Parathyroid adenoma (tissue), 2 donors: ENCODE results near the gene EPHB2.

Source experiments
- H2AFZ ChIP-seq: fragments of 300-600 bp; sonication (generic); one replicate; pipeline ENCODE4 v1.7.0; 2017; ENCODE audit warnings: antibody characterized with exemption, mild to moderate bottlenecking
- H3K27ac ChIP-seq: fragments of 300-600 bp; sonication (generic); one replicate; pipeline ENCODE4 v1.7.0; 2017
- H3K27me3 ChIP-seq: fragments of 300-600 bp; sonication (generic); one replicate; pipeline ENCODE4 v1.7.0; 2017; ENCODE audit warnings: low read length; ENCODE audit not compliant: control insufficient read depth, insufficient read depth
- H3K36me3 ChIP-seq: fragments of 300-600 bp; sonication (generic); one replicate; pipeline ENCODE4 v1.7.0; 2017; ENCODE audit warnings: low read length; ENCODE audit not compliant: control insufficient read depth, insufficient read depth
- H3K4me1 ChIP-seq: fragments of 300-600 bp; sonication (generic); one replicate; pipeline ENCODE4 v1.7.0; 2017; ENCODE audit warnings: control low read depth
- H3K4me2 ChIP-seq: fragments of 300-600 bp; sonication (generic); one replicate; pipeline ENCODE4 v1.7.0; 2017; ENCODE audit warnings: low read length
- H3K4me3 ChIP-seq: fragments of 300-600 bp; sonication (generic); one replicate; pipeline ENCODE4 v1.7.0; 2017; ENCODE audit warnings: low read depth, low read length
- H3K79me2 ChIP-seq: fragments of 300-600 bp; sonication (generic); one replicate; pipeline ENCODE4 v1.7.0; 2017; ENCODE audit warnings: control low read depth
- H3K9ac ChIP-seq: fragments of 300-600 bp; sonication (generic); one replicate; pipeline ENCODE4 v1.7.0; 2017; ENCODE audit warnings: mild to moderate bottlenecking
- H3K9me3 ChIP-seq: fragments of 300-600 bp; sonication (generic); one replicate; pipeline ENCODE4 v1.7.0; 2017; ENCODE audit warnings: low read length; ENCODE audit not compliant: control insufficient read depth
- TF ChIP-seq, protein P1 (sequence below): fragments of 300-600 bp; sonication (generic); IDR thresholded peaks from one replicate; pipeline ENCODE4 v1.7.0; 2017; ENCODE audit warnings: antibody characterized with exemption, mild to moderate bottlenecking
- donor health status: primary hyperparathyroidism.

Gene EPHB2

DNA sequence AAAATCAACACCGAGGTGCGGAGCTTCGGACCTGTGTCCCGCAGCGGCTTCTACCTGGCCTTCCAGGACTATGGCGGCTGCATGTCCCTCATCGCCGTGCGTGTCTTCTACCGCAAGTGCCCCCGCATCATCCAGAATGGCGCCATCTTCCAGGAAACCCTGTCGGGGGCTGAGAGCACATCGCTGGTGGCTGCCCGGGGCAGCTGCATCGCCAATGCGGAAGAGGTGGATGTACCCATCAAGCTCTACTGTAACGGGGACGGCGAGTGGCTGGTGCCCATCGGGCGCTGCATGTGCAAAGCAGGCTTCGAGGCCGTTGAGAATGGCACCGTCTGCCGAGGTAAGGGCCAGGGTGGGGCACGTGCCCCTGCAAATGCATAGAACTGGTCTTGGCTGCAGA lies 74.1 kb downstream of the EPHB2 start:
- H3K36me3 ChIP-seq = no peaks in the 10 kb centered on the region
- no peak overlapping the region for H3K4me2 ChIP-seq
- H3K79me2 ChIP-seq = no peaks in the 10 kb centered on the region
- H3K4me1 ChIP-seq = peaks cover 4% of the 10 kb centered on the region
- no peak overlapping the region for H3K9ac ChIP-seq
- no peaks in the 10 kb centered on the region for H3K27me3 ChIP-seq
- H3K4me3 ChIP-seq = no peak overlapping the region
- H2AFZ ChIP-seq = no peak overlapping the region
- TF ChIP-seq, protein P1, sequence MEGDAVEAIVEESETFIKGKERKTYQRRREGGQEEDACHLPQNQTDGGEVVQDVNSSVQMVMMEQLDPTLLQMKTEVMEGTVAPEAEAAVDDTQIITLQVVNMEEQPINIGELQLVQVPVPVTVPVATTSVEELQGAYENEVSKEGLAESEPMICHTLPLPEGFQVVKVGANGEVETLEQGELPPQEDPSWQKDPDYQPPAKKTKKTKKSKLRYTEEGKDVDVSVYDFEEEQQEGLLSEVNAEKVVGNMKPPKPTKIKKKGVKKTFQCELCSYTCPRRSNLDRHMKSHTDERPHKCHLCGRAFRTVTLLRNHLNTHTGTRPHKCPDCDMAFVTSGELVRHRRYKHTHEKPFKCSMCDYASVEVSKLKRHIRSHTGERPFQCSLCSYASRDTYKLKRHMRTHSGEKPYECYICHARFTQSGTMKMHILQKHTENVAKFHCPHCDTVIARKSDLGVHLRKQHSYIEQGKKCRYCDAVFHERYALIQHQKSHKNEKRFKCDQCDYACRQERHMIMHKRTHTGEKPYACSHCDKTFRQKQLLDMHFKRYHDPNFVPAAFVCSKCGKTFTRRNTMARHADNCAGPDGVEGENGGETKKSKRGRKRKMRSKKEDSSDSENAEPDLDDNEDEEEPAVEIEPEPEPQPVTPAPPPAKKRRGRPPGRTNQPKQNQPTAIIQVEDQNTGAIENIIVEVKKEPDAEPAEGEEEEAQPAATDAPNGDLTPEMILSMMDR = no peak
- no peaks in the 10 kb centered on the region for H3K9me3 ChIP-seq
- no peak overlapping the region for H3K27ac ChIP-seq

DNA sequence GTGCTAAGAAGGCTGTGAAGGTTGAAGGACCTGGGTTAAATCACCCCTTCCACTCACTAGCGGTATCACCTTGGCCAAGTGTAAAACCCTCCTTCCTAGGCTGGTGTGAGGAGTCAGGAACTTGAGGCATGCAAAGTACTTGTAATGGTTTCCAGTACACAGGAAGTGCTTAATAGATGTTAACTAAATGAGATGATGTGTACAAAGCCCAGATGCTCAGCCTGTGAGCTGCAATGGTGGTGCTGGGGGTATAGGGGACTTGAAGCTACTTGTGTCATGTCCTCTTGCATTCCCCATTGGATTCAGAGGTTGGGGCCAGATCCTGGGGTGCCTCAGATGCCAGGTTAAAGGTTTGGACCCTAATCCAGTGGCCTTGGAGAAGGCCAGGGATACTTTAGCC lies 75.5 kb downstream of the EPHB2 start:
- Histone ChIP-seq H3K9me3 (no peaks in the 10 kb centered on the region), H3K27me3 (no peaks in the 10 kb centered on the region), H2AFZ (no peak overlapping the region), H3K79me2 (no peaks in the 10 kb centered on the region), H3K9ac (no peak overlapping the region), H3K4me2 (no peak overlapping the region), H3K4me3 (no peak overlapping the region), H3K36me3 (no peaks in the 10 kb centered on the region), H3K27ac (no peak overlapping the region), H3K4me1 (peaks cover 11% of the 10 kb centered on the region)
- TF ChIP-seq, protein P1 = no peak

DNA sequence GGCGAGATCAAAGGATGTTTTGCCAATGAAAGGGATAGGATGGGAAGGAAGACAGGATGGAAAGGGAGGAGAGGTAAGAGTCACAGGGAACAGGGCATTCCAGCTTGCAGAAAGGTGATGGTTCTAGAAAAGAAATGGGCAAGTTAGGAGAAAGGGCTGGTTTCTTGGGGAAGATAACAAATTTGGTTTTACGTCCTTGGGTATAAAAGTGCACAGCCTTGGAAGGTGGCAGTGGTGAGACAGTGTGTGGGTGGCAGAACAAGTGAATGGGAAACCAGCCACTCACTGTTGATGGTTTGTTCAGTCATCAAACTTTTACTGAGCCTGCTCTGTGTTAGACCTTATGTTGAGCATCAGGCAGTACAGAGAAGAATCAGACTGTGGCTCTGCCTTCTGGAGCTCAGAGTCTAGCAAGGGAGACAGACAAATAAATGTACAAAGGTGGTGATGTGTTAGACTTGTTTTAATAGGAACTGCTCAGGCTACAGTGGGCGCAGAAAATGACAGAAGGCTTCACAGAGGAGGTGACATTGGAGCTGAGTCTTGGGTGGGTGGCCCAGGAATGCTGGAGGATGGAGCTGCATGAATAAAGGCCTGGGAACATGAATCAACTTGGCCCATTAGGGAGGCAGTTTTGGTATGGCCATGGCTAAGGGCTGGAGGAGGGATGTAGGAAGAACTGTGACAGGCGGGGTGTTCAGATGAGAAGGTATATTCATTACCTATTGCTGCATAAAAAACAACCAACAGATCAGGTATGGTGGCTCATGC lies 76.3 kb downstream of the EPHB2 start:
- Histone ChIP-seq H3K4me3 (no peak overlapping the region), H3K27ac (no peak overlapping the region), H2AFZ (no peak overlapping the region), H3K9me3 (no peaks in the 10 kb centered on the region), H3K4me1 (peaks cover 11% of the 10 kb centered on the region), H3K36me3 (no peaks in the 10 kb centered on the region), H3K79me2 (no peaks in the 10 kb centered on the region), H3K9ac (no peak overlapping the region), H3K4me2 (no peak overlapping the region), H3K27me3 (no peaks in the 10 kb centered on the region)
- TF ChIP-seq, protein P1 = no peak

GRCh38 chr1:22787636-22788035 lies 77.0 kb downstream of the EPHB2 start:
- Histone ChIP-seq H3K4me1 (peaks cover 11% of the 10 kb centered on the region), H3K4me2 (no peak overlapping the region), H3K36me3 (no peaks in the 10 kb centered on the region), H3K9me3 (no peaks in the 10 kb centered on the region), H3K27ac (no peak overlapping the region), H3K9ac (no peak overlapping the region), H3K4me3 (no peak overlapping the region), H3K27me3 (no peaks in the 10 kb centered on the region), H3K79me2 (no peaks in the 10 kb centered on the region), H2AFZ (no peak overlapping the region)
- TF ChIP-seq, protein P1 = no peak

DNA sequence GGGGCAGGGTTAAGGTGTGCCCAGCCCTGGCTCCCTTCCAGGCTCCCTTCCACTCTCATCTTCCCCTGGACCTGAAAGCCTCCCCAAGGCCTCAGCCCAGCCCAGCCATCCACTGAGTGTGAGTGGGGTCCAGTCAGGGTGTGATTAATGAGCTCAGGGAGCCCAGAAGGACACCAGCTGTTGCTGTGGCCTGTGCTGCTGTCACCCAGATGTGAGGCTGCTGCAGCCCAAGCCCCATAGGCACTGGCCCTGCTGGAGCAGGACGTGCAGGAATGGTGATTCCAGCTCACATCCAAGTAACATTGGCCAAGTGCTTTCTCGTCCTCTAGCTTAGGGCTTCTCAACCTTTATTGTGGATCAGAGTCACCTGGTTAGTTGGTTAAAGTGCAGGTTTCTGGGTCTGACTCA lies 77.6 kb downstream of the EPHB2 start:
- no peak overlapping the region for H3K9ac ChIP-seq
- peaks cover 11% of the 10 kb centered on the region for H3K4me1 ChIP-seq
- no peaks in the 10 kb centered on the region for H3K36me3 ChIP-seq
- H3K79me2 ChIP-seq = no peaks in the 10 kb centered on the region
- TF ChIP-seq, protein P1 = no peak
- H3K27me3 ChIP-seq = no peaks in the 10 kb centered on the region
- H3K27ac ChIP-seq = no peak overlapping the region
- no peaks in the 10 kb centered on the region for H3K9me3 ChIP-seq
- H3K4me3 ChIP-seq = no peak overlapping the region
- no peak overlapping the region for H2AFZ ChIP-seq
- H3K4me2 ChIP-seq = no peak overlapping the region
